PC-9 (cell line): ENCODE measurements around the gene BBS9.

Experiments used
- EZH2 ChIP-seq: fragments of 200-600 bp; sonication (generic); IDR thresholded peaks from 2 replicates; pipeline ENCODE4 v1.8.0; 2017; ENCODE audit warnings: antibody characterized with exemption, low read depth
- TF ChIP-seq, protein P1 (sequence below): fragments of 200-600 bp; sonication (generic); conservative IDR thresholded peaks from 2 replicates; pipeline ENCODE4 v1.6.1; 2017; ENCODE audit warnings: mixed run types, antibody characterized with exemption, mild to moderate bottlenecking, moderate library complexity

DNA sequence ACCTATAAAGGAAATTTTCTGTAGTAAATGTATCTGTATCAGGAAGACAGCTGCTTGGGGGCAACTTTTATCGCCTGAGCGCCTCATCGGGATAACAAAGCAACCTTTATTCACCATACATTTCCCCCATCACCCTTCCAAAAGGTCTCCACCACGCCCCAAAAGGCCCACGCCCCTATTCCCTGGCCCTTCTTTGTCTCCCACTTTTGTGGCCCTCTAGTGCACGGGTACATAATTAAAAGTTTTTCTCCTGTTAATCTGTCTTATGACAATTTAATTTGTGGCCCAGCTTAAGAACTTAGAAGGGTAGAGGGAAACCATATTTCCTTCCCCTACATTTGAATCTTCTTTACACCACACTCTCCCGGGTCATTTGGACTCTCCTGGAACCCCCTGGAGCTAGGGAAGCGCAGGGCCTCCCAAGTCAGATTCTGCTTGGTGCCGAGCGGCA is 20.8 kb upstream of the BBS9 start:
- TF ChIP-seq, protein P1, sequence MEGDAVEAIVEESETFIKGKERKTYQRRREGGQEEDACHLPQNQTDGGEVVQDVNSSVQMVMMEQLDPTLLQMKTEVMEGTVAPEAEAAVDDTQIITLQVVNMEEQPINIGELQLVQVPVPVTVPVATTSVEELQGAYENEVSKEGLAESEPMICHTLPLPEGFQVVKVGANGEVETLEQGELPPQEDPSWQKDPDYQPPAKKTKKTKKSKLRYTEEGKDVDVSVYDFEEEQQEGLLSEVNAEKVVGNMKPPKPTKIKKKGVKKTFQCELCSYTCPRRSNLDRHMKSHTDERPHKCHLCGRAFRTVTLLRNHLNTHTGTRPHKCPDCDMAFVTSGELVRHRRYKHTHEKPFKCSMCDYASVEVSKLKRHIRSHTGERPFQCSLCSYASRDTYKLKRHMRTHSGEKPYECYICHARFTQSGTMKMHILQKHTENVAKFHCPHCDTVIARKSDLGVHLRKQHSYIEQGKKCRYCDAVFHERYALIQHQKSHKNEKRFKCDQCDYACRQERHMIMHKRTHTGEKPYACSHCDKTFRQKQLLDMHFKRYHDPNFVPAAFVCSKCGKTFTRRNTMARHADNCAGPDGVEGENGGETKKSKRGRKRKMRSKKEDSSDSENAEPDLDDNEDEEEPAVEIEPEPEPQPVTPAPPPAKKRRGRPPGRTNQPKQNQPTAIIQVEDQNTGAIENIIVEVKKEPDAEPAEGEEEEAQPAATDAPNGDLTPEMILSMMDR: peak; percentile 47; the same call in 1 of the 2 replicates
- no peak for TF ChIP-seq EZH2
